Measurements from ENCODE around the gene VPS11.
A peak's percentile ranks its signal among the peaks of the same experiment; 100 is the strongest.

Gene VPS11

DNA sequence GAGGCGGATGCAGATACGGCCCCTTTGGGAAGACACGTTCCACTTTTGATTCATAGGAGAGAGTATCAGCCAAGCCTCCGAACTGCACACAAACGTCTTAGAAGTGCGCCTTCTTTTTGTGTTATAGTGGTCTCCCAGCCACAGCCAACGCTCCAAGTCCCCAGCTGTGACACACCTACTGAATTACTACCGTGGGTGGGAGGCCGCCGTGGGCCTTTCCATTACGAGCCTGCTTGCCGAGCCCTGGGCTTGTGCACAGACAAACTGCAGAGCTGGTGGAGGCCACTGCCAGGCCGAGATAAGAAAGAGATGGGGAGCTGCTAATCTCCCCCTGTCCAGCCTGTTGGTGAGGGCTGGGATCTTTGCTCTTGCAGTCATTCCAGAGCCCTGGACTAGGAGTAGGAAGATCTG is 17.8 kb downstream of the VPS11 start:
- Histone ChIP-seq H3K4me1 (ENCODE audit: control insufficient read depth, insufficient read depth, low read length) (peaks cover 12% of the 10 kb centered on the region), H3K27me3 (replicated peaks; ENCODE audit: control insufficient read depth, insufficient read depth, low read length) (no peaks in the 10 kb centered on the region), H3K36me3 (ENCODE audit: control insufficient read depth, insufficient read depth, low read length, severe bottlenecking) (peaks cover 31% of the 10 kb centered on the region), H3K9me3 (ENCODE audit: control insufficient read depth, low read length) (no peaks in the 10 kb centered on the region), H3K9ac (ENCODE audit: low read length) (peak overlapping the region; percentile 91), H3K4me3 (ENCODE audit: low read length) (peak overlapping the region; percentile 97)
- DNase-seq (ENCODE audit: low read depth): no peak

DNA sequence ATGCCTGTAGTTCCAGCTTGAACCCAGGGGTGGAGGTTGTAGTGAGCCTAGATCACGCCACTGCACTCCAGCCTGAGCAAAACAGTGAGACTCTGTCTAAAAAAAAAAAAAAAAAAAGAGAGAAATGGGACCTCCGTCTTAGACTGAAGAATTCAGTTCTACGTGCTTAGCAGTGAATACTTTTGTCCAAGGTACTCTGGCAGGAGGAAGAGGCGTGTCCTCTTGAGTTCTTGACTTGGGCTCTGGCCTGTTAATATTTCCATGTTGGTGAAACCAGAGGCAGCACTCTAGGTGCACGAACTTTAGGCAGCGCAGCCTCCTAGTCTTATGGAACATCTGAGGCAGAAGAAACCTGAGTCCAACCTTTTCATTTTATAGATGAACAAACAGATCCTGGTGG is 19.5 kb downstream of the VPS11 start:
- no peak overlapping the region for H3K4me3 ChIP-seq (ENCODE audit: low read length)
- no peaks in the 10 kb centered on the region for H3K27me3 ChIP-seq (replicated peaks; ENCODE audit: control insufficient read depth, insufficient read depth, low read length)
- H3K9me3 ChIP-seq (ENCODE audit: control insufficient read depth, low read length): no peaks in the 10 kb centered on the region
- H3K9ac ChIP-seq (ENCODE audit: low read length): no peak overlapping the region
- H3K4me1 ChIP-seq (ENCODE audit: control insufficient read depth, insufficient read depth, low read length): peaks cover 12% of the 10 kb centered on the region
- no peak for DNase-seq (ENCODE audit: low read depth)
- peaks cover 27% of the 10 kb centered on the region for H3K36me3 ChIP-seq (ENCODE audit: control insufficient read depth, insufficient read depth, low read length, severe bottlenecking)

DNA sequence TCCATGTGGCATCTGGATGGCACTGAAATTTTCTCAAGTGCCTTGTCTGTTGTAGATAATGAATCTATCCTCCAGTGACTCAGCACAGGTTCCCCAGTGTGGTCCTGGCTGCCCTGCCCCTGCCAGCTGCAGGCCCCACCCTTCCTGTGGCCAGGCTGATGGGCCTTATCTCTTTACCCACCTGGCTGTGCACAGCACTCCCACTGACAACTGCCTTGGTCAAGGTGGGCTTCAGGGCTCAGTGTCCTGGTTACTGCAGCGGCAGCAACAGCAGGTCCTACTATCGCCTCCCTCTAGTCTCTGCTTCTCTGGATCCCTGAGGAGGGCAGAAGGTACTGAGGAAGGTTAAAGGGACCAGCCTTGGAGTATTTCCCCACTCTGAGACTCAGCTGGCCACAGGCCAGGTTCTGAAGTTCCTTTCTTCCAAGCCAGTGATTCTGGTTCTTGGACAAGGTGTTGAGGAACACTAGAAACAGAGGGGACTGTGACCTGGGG is 20.2 kb downstream of the VPS11 start:
- no peak overlapping the region for H3K9ac ChIP-seq (ENCODE audit: low read length)
- peaks cover 12% of the 10 kb centered on the region for H3K4me1 ChIP-seq (ENCODE audit: control insufficient read depth, insufficient read depth, low read length)
- H3K4me3 ChIP-seq (ENCODE audit: low read length): no peak overlapping the region
- no peaks in the 10 kb centered on the region for H3K27me3 ChIP-seq (replicated peaks; ENCODE audit: control insufficient read depth, insufficient read depth, low read length)
- H3K36me3 ChIP-seq (ENCODE audit: control insufficient read depth, insufficient read depth, low read length, severe bottlenecking): peaks cover 27% of the 10 kb centered on the region
- H3K9me3 ChIP-seq (ENCODE audit: control insufficient read depth, low read length): no peaks in the 10 kb centered on the region
- DNase-seq (ENCODE audit: low read depth): no peak

DNA sequence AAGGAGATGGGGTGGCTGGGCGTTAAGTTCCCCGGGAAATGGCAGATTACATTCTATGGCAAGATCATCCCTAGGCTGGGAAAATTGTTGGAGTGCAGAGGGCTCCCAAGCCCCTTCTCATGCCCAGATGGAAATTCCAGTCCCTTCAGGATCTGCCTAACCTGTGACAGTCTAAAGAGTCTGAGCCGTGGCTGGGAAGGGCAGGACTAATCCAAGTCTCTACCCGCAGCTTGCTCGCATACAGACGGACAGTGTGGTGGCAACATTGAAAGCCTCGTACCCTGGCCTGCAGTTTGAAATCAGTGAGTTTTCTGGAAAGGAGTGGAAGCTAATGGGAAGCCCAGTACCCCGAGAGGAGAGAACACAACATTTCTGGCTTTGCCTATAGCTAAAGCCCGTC is 20.8 kb downstream of the VPS11 start:
- no peak overlapping the region for H3K9ac ChIP-seq (ENCODE audit: low read length)
- H3K36me3 ChIP-seq (ENCODE audit: control insufficient read depth, insufficient read depth, low read length, severe bottlenecking): peaks cover 32% of the 10 kb centered on the region
- H3K4me3 ChIP-seq (ENCODE audit: low read length): no peak overlapping the region
- H3K27me3 ChIP-seq (replicated peaks; ENCODE audit: control insufficient read depth, insufficient read depth, low read length): no peaks in the 10 kb centered on the region
- H3K4me1 ChIP-seq (ENCODE audit: control insufficient read depth, insufficient read depth, low read length): peaks cover 18% of the 10 kb centered on the region
- H3K9me3 ChIP-seq (ENCODE audit: control insufficient read depth, low read length): no peaks in the 10 kb centered on the region
- DNase-seq (ENCODE audit: low read depth): no peak

DNA sequence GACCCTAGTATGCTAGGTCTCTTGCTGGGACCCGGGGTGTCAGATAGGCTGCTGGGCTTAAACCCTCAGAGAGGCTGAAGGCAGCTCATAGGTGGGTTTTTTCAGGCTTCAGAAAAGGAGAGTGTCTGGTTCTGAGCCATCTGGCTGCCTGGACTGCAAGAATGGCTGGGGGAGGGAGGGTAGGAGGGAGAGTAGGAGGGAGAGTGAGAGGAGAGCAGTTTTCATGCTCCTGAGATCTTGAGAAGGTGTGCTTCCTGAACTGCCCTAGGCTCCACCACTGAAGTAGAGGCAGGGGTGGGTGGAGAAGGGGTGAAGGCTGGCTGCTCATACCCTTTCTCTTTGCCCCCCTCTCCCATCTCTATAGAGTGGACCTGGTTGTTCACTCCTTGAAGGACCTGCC is 21.7 kb downstream of the VPS11 start:
- no peak overlapping the region for H3K4me3 ChIP-seq (ENCODE audit: low read length)
- peaks cover 23% of the 10 kb centered on the region for H3K4me1 ChIP-seq (ENCODE audit: control insufficient read depth, insufficient read depth, low read length)
- H3K27me3 ChIP-seq (replicated peaks; ENCODE audit: control insufficient read depth, insufficient read depth, low read length): no peaks in the 10 kb centered on the region
- no peaks in the 10 kb centered on the region for H3K9me3 ChIP-seq (ENCODE audit: control insufficient read depth, low read length)
- H3K36me3 ChIP-seq (ENCODE audit: control insufficient read depth, insufficient read depth, low read length, severe bottlenecking): peaks cover 32% of the 10 kb centered on the region
- no peak overlapping the region for H3K9ac ChIP-seq (ENCODE audit: low read length)
- no peak for DNase-seq (ENCODE audit: low read depth)

DNA sequence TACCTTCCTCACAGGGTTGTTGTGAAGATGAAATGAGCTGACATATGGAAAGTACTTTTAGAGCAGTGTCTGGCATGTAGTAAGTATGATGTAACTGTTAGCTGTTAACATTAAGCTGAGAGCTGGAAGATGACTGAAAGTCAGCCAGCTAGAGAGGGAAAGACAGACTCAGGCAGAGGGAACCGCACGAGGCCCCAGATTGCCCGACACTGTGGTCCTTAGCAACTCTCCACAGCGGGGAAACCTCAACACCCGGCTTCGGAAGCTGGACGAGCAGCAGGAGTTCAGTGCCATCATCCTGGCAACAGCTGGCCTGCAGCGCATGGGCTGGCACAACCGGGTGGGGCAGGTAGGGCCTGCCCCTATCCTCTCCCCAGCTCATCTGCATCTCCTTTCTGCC is 23.6 kb downstream of the VPS11 start:
- peaks cover 32% of the 10 kb centered on the region for H3K36me3 ChIP-seq (ENCODE audit: control insufficient read depth, insufficient read depth, low read length, severe bottlenecking)
- DNase-seq (ENCODE audit: low read depth): peak; percentile 7
- no peaks in the 10 kb centered on the region for H3K9me3 ChIP-seq (ENCODE audit: control insufficient read depth, low read length)
- H3K4me1 ChIP-seq (ENCODE audit: control insufficient read depth, insufficient read depth, low read length): peaks cover 13% of the 10 kb centered on the region
- H3K9ac ChIP-seq (ENCODE audit: low read length): no peak overlapping the region
- H3K4me3 ChIP-seq (ENCODE audit: low read length): no peak overlapping the region
- no peaks in the 10 kb centered on the region for H3K27me3 ChIP-seq (replicated peaks; ENCODE audit: control insufficient read depth, insufficient read depth, low read length)

DNA sequence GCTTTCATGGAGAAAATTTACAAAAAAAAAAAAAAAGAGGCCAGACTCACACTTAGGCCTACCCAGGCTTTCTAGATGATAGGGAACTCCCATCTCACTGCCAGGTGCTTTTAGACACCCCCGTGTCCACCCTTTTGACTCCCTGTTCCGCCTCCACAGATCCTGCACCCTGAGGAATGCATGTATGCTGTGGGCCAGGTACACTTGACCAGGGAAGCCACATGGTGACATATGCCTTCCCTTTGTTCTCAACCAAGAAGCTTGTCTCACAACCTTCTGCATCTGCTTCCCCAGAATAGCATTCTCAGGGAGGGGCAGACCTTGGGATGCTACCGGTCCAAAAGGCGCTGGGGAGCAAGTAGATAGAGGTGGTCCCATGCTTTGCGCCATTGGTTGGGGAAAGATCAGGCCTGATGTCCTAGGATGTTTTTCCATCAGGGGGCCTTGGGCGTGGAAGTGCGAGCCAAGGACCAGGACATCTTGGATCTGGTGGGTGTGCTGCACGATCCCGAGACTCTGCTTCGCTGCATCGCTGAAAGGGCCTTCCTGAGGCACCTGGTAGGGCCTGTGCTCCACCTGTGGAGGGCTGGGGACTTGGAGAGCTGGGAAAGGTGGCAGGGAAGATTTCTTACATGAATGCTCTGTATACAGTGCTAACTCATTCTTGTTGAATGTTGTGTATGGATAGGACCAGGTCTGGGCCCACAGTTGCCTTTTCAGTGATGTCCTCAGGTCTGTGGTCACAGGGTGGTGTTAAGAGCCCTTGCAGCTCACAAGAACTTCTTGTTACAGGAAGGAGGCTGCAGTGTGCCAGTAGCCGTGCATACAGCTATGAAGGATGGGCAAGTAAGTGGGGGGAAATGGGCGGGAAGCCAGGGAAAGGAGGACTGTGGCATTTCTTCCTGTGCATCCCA is 24.6 kb downstream of the VPS11 start:
- no peak overlapping the region for H3K4me3 ChIP-seq (ENCODE audit: low read length)
- no peak for DNase-seq (ENCODE audit: low read depth)
- H3K9ac ChIP-seq (ENCODE audit: low read length): peak overlapping the region; percentile 88
- H3K36me3 ChIP-seq (ENCODE audit: control insufficient read depth, insufficient read depth, low read length, severe bottlenecking): peaks cover 43% of the 10 kb centered on the region
- no peaks in the 10 kb centered on the region for H3K9me3 ChIP-seq (ENCODE audit: control insufficient read depth, low read length)
- H3K27me3 ChIP-seq (replicated peaks; ENCODE audit: control insufficient read depth, insufficient read depth, low read length): no peaks in the 10 kb centered on the region
- H3K4me1 ChIP-seq (ENCODE audit: control insufficient read depth, insufficient read depth, low read length): peaks cover 13% of the 10 kb centered on the region

DNA sequence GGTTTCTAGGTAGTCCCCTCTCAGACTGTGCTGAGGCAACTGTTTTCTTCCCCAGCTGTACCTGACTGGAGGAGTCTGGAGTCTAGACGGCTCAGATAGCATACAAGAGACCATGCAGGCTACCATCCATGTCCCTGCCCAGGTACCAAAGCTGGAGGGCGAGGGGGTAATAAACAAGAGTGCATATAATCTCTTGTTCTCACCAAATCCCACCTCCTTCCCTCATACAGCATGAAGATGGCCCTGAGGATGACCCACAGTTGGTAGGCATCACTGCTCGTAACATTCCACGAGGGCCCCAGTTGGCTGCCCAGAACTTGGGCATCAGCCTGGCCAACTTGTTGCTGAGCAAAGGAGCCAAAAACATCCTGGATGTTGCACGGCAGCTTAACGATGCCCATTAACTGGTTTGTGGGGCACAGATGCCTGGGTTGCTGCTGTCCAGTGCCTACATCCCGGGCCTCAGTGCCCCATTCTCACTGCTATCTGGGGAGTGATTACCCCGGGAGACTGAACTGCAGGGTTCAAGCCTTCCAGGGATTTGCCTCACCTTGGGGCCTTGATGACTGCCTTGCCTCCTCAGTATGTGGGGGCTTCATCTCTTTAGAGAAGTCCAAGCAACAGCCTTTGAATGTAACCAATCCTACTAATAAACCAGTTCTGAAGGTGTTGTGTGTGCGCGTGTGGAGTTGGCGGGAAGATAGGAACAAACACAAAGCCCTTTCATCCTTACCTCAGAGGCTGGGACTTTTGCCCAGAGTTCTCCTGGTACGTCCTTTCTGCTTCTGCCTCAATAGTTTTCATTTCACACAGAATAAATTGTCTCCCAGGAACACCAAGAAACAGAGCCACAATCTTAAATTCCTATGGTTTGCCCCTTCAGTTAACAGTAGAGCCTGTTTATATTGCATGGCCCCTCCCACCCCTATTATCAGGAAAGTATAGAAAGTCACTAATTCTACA is 25.5 kb downstream of the VPS11 start:
- H3K36me3 ChIP-seq (ENCODE audit: control insufficient read depth, insufficient read depth, low read length, severe bottlenecking): peaks cover 52% of the 10 kb centered on the region
- DNase-seq (ENCODE audit: low read depth): peak; percentile 30
- no peaks in the 10 kb centered on the region for H3K9me3 ChIP-seq (ENCODE audit: control insufficient read depth, low read length)
- H3K9ac ChIP-seq (ENCODE audit: low read length): peak overlapping the region; percentile 88
- peaks cover 13% of the 10 kb centered on the region for H3K4me1 ChIP-seq (ENCODE audit: control insufficient read depth, insufficient read depth, low read length)
- no peaks in the 10 kb centered on the region for H3K27me3 ChIP-seq (replicated peaks; ENCODE audit: control insufficient read depth, insufficient read depth, low read length)
- peak overlapping the region; percentile 91 for H3K4me3 ChIP-seq (ENCODE audit: low read length)

DNA sequence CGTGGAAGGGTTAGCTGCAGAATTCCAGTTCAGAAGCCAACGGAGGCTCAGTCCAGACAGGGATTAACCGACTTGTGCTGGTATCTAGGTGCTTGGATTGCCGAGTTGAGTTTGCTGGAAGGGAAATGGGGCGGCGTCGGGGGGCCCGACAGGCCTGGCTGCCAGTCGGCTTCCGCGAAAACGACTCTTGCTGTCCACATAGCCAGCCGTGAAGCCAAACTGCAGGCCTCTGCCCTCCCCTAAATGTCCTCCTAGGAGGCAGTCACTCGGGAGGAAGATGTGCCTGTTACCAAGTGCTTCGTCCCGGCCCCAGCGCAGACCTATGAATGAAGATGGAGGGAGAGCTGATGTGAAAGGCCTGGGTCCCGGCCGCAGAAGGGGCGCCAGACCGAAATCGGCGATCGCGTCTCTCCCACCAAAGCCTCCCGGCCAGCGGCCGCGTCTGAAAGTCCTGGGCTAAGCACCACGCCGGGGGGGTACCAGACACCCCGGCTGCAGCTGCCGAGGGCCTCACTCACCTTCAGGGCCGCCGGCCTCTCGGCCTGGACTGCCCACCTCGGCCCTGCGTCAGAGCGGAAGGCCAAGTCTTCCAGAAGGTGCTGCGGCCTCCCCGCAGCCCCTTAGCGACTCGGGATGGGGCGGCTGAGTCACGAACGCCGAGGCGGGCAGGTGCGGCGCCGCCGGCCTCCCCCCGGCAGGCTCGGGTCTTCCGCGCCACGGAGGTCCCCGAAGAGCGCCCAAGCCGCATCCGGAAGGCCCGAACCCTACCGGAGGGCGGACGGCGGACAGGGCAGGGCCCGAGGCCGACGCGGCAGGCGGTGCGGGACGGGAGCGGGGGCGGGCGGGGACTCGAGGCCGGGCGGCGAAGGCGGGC is 26.6 kb downstream of the VPS11 start:
- no peaks in the 10 kb centered on the region for H3K9me3 ChIP-seq (ENCODE audit: control insufficient read depth, low read length)
- H3K36me3 ChIP-seq (ENCODE audit: control insufficient read depth, insufficient read depth, low read length, severe bottlenecking): peaks cover 59% of the 10 kb centered on the region
- DNase-seq (ENCODE audit: low read depth): peak; percentile 62
- peak overlapping the region; percentile 88 for H3K9ac ChIP-seq (ENCODE audit: low read length)
- H3K4me1 ChIP-seq (ENCODE audit: control insufficient read depth, insufficient read depth, low read length): peaks cover 13% of the 10 kb centered on the region
- H3K4me3 ChIP-seq (ENCODE audit: low read length): peak overlapping the region; percentile 91
- H3K27me3 ChIP-seq (replicated peaks; ENCODE audit: control insufficient read depth, insufficient read depth, low read length): no peaks in the 10 kb centered on the region

DNA sequence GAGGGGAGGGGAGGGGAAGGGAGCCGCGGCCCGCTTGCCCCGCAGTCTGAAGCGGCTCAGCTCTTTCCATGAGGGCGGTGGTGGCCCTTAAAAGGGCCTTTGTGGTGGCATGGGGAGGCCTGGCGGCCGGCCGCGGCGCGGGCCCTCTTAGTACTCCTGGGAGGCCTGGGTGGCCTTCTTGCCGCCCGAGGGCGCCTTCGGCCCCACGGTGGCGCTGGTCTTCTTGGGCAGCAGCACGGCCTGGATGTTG is 27.1 kb downstream of the VPS11 start:
- DNase-seq (ENCODE audit: low read depth): peak; percentile 91
- peaks cover 58% of the 10 kb centered on the region for H3K36me3 ChIP-seq (ENCODE audit: control insufficient read depth, insufficient read depth, low read length, severe bottlenecking)
- peak overlapping the region; percentile 88 for H3K9ac ChIP-seq (ENCODE audit: low read length)

More for the DNA sequence above, 27.1 kb downstream of the VPS11 start:
- no peaks in the 10 kb centered on the region for H3K27me3 ChIP-seq (replicated peaks; ENCODE audit: control insufficient read depth, insufficient read depth, low read length)
- peak overlapping the region; percentile 91 for H3K4me3 ChIP-seq (ENCODE audit: low read length)
- H3K9me3 ChIP-seq (ENCODE audit: control insufficient read depth, low read length): no peaks in the 10 kb centered on the region
- H3K4me1 ChIP-seq (ENCODE audit: control insufficient read depth, insufficient read depth, low read length): peaks cover 13% of the 10 kb centered on the region

All from adipocyte (in vitro differentiated cells).